ENCODE measurements around the gene UTP11.
"Not testable (repeated sequence)": the region's sequence is repeated elsewhere in the genome, so short reads cannot be mapped to it uniquely, and the experiment has no call there.

Gene UTP11

GRCh38 chr1:38012363-38013226 is at the start of gene UTP11:
UTP11 (plus strand) TSS chr1:38012734; CDS start chr1:38012803, 69 bp downstream.
- intact Hi-C loops (cut with micrococcal nuclease): loop anchor here (10.0 kb wide), 1 partner anchor 318 kb away; the partner anchor contains the start of gene CDCA8
- H3K4me1 Mint-ChIP-seq (ENCODE audit: low read depth): peaks cover 43% of the 10 kb centered on the region
- H3K27me3 Mint-ChIP-seq: no peaks in the 10 kb centered on the region
- peak within 1 kb of the TSS; percentile 95 for H3K27ac Mint-ChIP-seq
- peak within 1 kb of the TSS; percentile 98 for H3K4me3 Mint-ChIP-seq
- H3K36me3 Mint-ChIP-seq (ENCODE audit: low read depth): peaks cover 40% of the 10 kb centered on the region
- no peaks in the 10 kb centered on the region for H3K9me3 Mint-ChIP-seq

GRCh38 chr1:37964106-37964505 is 48.4 kb upstream of the UTP11 start:
- H3K9me3 Mint-ChIP-seq; H3K4me3 Mint-ChIP-seq; H3K27me3 Mint-ChIP-seq; H3K27ac Mint-ChIP-seq; H3K4me1 Mint-ChIP-seq (ENCODE audit: low read depth); intact Hi-C loops (cut with micrococcal nuclease): not testable (repeated sequence)
- H3K36me3 Mint-ChIP-seq (ENCODE audit: low read depth): peaks cover 100% of the 10 kb centered on the region

- Mint-ChIP-seq H3K27me3 (no peaks in the 10 kb centered on the region), H3K4me1 (ENCODE audit: low read depth) (no peaks in the 10 kb centered on the region), H3K36me3 (ENCODE audit: low read depth) (peaks cover 100% of the 10 kb centered on the region), H3K27ac (no peak overlapping the region), H3K9me3 (no peaks in the 10 kb centered on the region), H3K4me3 (no peak overlapping the region)
- intact Hi-C loops (cut with micrococcal nuclease): no loop called here
Measured at GRCh38 chr1:37965301-37965700, 47.2 kb upstream of the UTP11 start.

- H3K4me3 Mint-ChIP-seq; H3K27ac Mint-ChIP-seq; H3K27me3 Mint-ChIP-seq; H3K4me1 Mint-ChIP-seq (ENCODE audit: low read depth); H3K9me3 Mint-ChIP-seq: not testable (repeated sequence)
- intact Hi-C loops (cut with micrococcal nuclease): loop anchor here (2.0 kb wide), 1 partner anchor 83 kb away; no protein-coding TSS in a partner anchor
- H3K36me3 Mint-ChIP-seq (ENCODE audit: low read depth): peaks cover 100% of the 10 kb centered on the region
Measured at GRCh38 chr1:37973684-37974083, 38.9 kb upstream of the UTP11 start.

- no peak overlapping the region for H3K27ac Mint-ChIP-seq
- no peaks in the 10 kb centered on the region for H3K27me3 Mint-ChIP-seq
- no peaks in the 10 kb centered on the region for H3K4me1 Mint-ChIP-seq (ENCODE audit: low read depth)
- peaks cover 100% of the 10 kb centered on the region for H3K36me3 Mint-ChIP-seq (ENCODE audit: low read depth)
- intact Hi-C loops (cut with micrococcal nuclease): loop anchor here (2.0 kb wide), 1 partner anchor 84 kb away; no protein-coding TSS in a partner anchor
- no peak overlapping the region for H3K4me3 Mint-ChIP-seq
- H3K9me3 Mint-ChIP-seq: no peaks in the 10 kb centered on the region
Measured at GRCh38 chr1:37974567-37974966, 38.0 kb upstream of the UTP11 start.

- H3K4me3 Mint-ChIP-seq; H3K27me3 Mint-ChIP-seq; H3K9me3 Mint-ChIP-seq; H3K27ac Mint-ChIP-seq; H3K4me1 Mint-ChIP-seq (ENCODE audit: low read depth): not testable (repeated sequence)
- intact Hi-C loops (cut with micrococcal nuclease): loop anchor here (2.0 kb wide), 1 partner anchor 84 kb away; no protein-coding TSS in a partner anchor
- H3K36me3 Mint-ChIP-seq (ENCODE audit: low read depth): peaks cover 100% of the 10 kb centered on the region
Measured at GRCh38 chr1:37975083-37975482, 37.5 kb upstream of the UTP11 start.

GRCh38 chr1:37978541-37978940 is 34.0 kb upstream of the UTP11 start:
- no peaks in the 10 kb centered on the region for H3K9me3 Mint-ChIP-seq
- H3K4me3 Mint-ChIP-seq: no peak overlapping the region
- no peaks in the 10 kb centered on the region for H3K4me1 Mint-ChIP-seq (ENCODE audit: low read depth)
- no peak overlapping the region for H3K27ac Mint-ChIP-seq
- no peaks in the 10 kb centered on the region for H3K27me3 Mint-ChIP-seq
- intact Hi-C loops (cut with micrococcal nuclease): no loop called here
- H3K36me3 Mint-ChIP-seq (ENCODE audit: low read depth): peaks cover 100% of the 10 kb centered on the region

GRCh38 chr1:37983546-37983945 is 29.0 kb upstream of the UTP11 start:
- Mint-ChIP-seq H3K4me3 (no peak overlapping the region), H3K27me3 (no peaks in the 10 kb centered on the region), H3K4me1 (ENCODE audit: low read depth) (peaks cover 6% of the 10 kb centered on the region), H3K36me3 (ENCODE audit: low read depth) (peaks cover 95% of the 10 kb centered on the region), H3K9me3 (no peaks in the 10 kb centered on the region), H3K27ac (no peak overlapping the region)
- intact Hi-C loops (cut with micrococcal nuclease): loop anchor here (10.0 kb wide), 1 partner anchor 399 kb away; no protein-coding TSS in a partner anchor

GRCh38 chr1:37987679-37988078 is 24.9 kb upstream of the UTP11 start:
- Mint-ChIP-seq H3K9me3 (no peaks in the 10 kb centered on the region), H3K4me1 (ENCODE audit: low read depth) (peaks cover 13% of the 10 kb centered on the region), H3K27me3 (no peaks in the 10 kb centered on the region), H3K4me3 (no peak overlapping the region), H3K36me3 (ENCODE audit: low read depth) (peaks cover 54% of the 10 kb centered on the region), H3K27ac (no peak overlapping the region)
- intact Hi-C loops (cut with micrococcal nuclease): loop anchor here (10.0 kb wide), 1 partner anchor 403 kb away; no protein-coding TSS in a partner anchor

- intact Hi-C loops (cut with micrococcal nuclease): loop anchor here (10.0 kb wide), 1 partner anchor 405 kb away; no protein-coding TSS in a partner anchor
- no peaks in the 10 kb centered on the region for H3K9me3 Mint-ChIP-seq
Measured at GRCh38 chr1:37989361-37989930, 23.1 kb upstream of the UTP11 start.

GRCh38 chr1:37994886-37995566 is 17.5 kb upstream of the UTP11 start:
- Mint-ChIP-seq H3K27ac (peak overlapping the region; percentile 91), H3K4me1 (ENCODE audit: low read depth) (peaks cover 64% of the 10 kb centered on the region), H3K4me3 (peak overlapping the region; percentile 74), H3K9me3 (no peaks in the 10 kb centered on the region), H3K27me3 (no peaks in the 10 kb centered on the region), H3K36me3 (ENCODE audit: low read depth) (peaks cover 44% of the 10 kb centered on the region)
- intact Hi-C loops (cut with micrococcal nuclease): loop anchor here (10.0 kb wide), 1 partner anchor 190 kb away; the partner anchor contains the start of genes C1orf122 and YRDC

More at GRCh38 chr1:37989361-37989930, 23.1 kb upstream of the UTP11 start:
- peak overlapping the region; percentile 89 for H3K27ac Mint-ChIP-seq
- no peaks in the 10 kb centered on the region for H3K27me3 Mint-ChIP-seq
- peaks cover 42% of the 10 kb centered on the region for H3K36me3 Mint-ChIP-seq (ENCODE audit: low read depth)
- peaks cover 18% of the 10 kb centered on the region for H3K4me1 Mint-ChIP-seq (ENCODE audit: low read depth)
- peak overlapping the region; percentile 82 for H3K4me3 Mint-ChIP-seq

GRCh38 chr1:37995751-37996345 is 16.7 kb upstream of the UTP11 start:
- H3K27me3 Mint-ChIP-seq: no peaks in the 10 kb centered on the region
- intact Hi-C loops (cut with micrococcal nuclease): loop anchor here (10.0 kb wide), 1 partner anchor 191 kb away; the partner anchor contains the start of genes C1orf122 and YRDC
- H3K4me3 Mint-ChIP-seq: peak overlapping the region; percentile 69
- H3K9me3 Mint-ChIP-seq: no peaks in the 10 kb centered on the region
- peaks cover 67% of the 10 kb centered on the region for H3K4me1 Mint-ChIP-seq (ENCODE audit: low read depth)
- H3K27ac Mint-ChIP-seq: peak overlapping the region; percentile 91
- H3K36me3 Mint-ChIP-seq (ENCODE audit: low read depth): peaks cover 44% of the 10 kb centered on the region
